ENCODE results near the gene BCL6B. TPM values are rescaled to one million over a fixed set of nuclear protein-coding genes. Genes with fewer than 3 reads are reported as not detected.

Gene BCL6B
- total RNA-seq, 2 donors from 2014 or later, result 6.1 to 9.2 TPM

DNA sequence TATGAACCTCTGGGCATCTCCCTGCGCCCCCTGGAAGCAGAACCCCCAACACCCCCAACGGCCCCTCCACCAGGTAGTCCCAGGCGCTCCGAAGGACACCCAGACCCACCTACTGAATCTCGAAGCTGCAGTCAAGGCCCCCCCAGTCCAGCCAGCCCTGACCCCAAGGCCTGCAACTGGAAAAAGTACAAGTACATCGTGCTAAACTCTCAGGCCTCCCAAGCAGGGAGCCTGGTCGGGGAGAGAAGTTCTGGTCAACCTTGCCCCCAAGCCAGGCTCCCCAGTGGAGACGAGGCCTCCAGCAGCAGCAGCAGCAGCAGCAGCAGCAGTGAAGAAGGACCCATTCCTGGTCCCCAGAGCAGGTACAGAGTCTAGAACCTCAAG is 1.5 kb downstream of the BCL6B start:
- Histone ChIP-seq H3K9me3 (no peaks in the 10 kb centered on the region), H3K4me3 (peak overlapping the region in 1 of 2 donors; percentile 47), H3K4me1 (peaks cover 0 to 52% of the 10 kb centered on the region in 2 donors), H3K27ac (peak overlapping the region in 1 of 2 donors; percentile 3), H3K27me3 (peaks cover 0 to 5% of the 10 kb centered on the region in 2 donors), H3K36me3 (no peaks in the 10 kb centered on the region)
- TF ChIP-seq, protein P1, sequence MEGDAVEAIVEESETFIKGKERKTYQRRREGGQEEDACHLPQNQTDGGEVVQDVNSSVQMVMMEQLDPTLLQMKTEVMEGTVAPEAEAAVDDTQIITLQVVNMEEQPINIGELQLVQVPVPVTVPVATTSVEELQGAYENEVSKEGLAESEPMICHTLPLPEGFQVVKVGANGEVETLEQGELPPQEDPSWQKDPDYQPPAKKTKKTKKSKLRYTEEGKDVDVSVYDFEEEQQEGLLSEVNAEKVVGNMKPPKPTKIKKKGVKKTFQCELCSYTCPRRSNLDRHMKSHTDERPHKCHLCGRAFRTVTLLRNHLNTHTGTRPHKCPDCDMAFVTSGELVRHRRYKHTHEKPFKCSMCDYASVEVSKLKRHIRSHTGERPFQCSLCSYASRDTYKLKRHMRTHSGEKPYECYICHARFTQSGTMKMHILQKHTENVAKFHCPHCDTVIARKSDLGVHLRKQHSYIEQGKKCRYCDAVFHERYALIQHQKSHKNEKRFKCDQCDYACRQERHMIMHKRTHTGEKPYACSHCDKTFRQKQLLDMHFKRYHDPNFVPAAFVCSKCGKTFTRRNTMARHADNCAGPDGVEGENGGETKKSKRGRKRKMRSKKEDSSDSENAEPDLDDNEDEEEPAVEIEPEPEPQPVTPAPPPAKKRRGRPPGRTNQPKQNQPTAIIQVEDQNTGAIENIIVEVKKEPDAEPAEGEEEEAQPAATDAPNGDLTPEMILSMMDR (IDR thresholded peaks at IDR 0.05), result no peak
- DNase-seq (ENCODE audit: low spot score), result no peak

DNA sequence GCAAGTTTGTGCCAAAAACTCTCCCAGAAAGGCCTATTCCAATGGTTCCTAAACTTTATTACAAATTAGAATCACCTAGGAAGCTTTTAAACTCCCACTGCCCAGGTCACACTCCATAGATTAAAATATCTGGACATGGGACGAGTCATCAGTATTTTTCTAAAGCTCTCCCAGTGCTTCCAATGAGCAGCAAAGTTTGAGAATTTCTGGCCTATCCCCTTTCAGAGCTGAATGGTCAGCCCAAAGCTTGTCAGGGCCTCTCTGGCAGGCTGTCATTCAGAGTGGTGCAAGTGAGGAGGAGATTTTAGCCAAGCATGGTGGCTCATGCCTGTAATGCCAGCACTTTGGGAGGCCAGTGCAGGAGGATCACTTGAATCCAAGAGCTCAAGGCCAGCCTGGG is 2.4 kb downstream of the BCL6B start:
- Histone ChIP-seq H3K27ac (no peak overlapping the region), H3K4me3 (no peak overlapping the region), H3K9me3 (no peaks in the 10 kb centered on the region), H3K4me1 (peaks cover 0 to 52% of the 10 kb centered on the region in 2 donors), H3K36me3 (no peaks in the 10 kb centered on the region), H3K27me3 (peaks cover 0 to 5% of the 10 kb centered on the region in 2 donors)
- DNase-seq (ENCODE audit: low spot score), result no peak
- TF ChIP-seq, protein P1 (IDR thresholded peaks at IDR 0.05), result no peak

DNA sequence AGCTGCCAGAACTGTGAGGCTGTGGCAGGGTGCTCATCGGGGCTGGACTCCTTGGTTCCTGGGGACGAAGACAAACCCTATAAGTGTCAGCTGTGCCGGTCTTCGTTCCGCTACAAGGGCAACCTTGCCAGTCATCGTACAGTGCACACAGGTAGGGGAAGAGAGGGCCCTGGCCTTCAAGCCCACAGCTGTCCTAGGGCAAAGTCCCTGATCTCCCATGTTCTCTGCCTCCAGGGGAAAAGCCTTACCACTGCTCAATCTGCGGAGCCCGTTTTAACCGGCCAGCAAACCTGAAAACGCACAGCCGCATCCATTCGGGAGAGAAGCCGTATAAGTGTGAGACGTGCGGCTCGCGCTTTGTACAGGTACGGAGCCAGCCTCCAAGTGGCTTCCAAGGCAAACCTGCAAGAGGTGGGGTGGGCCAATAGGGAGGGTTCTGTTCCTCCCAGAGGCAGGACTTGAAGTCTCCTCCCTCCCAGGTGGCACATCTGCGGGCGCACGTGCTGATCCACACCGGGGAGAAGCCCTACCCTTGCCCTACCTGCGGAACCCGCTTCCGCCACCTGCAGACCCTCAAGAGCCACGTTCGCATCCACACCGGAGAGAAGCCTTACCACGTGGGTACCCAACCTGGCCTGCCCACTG is 3.7 kb downstream of the BCL6B start:
- TF ChIP-seq, protein P1 (IDR thresholded peaks at IDR 0.05), result no peak
- no peaks in the 10 kb centered on the region for H3K9me3 ChIP-seq

DNA sequence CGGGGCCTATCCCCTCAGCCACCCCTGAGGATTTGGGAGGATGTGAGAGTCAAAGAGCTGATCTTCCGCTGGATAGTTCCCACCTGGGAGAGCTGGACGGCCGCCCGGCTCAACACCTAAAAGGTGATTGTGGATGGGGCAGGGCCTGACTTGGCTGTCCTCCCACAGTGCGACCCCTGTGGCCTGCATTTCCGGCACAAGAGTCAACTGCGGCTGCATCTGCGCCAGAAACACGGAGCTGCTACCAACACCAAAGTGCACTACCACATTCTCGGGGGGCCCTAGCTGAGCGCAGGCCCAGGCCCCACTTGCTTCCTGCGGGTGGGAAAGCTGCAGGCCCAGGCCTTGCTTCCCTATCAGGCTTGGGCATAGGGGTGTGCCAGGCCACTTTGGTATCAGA is 4.5 kb downstream of the BCL6B start:
- Histone ChIP-seq H3K27me3 (peaks cover 0 to 4% of the 10 kb centered on the region in 2 donors), H3K4me3 (no peak overlapping the region), H3K27ac (peak overlapping the region; percentile 36 to 53), H3K36me3 (no peaks in the 10 kb centered on the region), H3K9me3 (no peaks in the 10 kb centered on the region), H3K4me1 (peaks cover 0 to 38% of the 10 kb centered on the region in 2 donors)
- DNase-seq (ENCODE audit: low spot score), result no peak
- TF ChIP-seq, protein P1 (IDR thresholded peaks at IDR 0.05), result no peak

More for the DNA sequence above, 3.7 kb downstream of the BCL6B start:
- no peak for DNase-seq (ENCODE audit: low spot score)
- H3K4me1 ChIP-seq, result peaks cover 0 to 45% of the 10 kb centered on the region in 2 donors
- peaks cover 0 to 5% of the 10 kb centered on the region in 2 donors for H3K27me3 ChIP-seq
- peak overlapping the region; percentile 29 to 36 for H3K27ac ChIP-seq
- H3K4me3 ChIP-seq, result no peak overlapping the region
- H3K36me3 ChIP-seq, result no peaks in the 10 kb centered on the region

DNA sequence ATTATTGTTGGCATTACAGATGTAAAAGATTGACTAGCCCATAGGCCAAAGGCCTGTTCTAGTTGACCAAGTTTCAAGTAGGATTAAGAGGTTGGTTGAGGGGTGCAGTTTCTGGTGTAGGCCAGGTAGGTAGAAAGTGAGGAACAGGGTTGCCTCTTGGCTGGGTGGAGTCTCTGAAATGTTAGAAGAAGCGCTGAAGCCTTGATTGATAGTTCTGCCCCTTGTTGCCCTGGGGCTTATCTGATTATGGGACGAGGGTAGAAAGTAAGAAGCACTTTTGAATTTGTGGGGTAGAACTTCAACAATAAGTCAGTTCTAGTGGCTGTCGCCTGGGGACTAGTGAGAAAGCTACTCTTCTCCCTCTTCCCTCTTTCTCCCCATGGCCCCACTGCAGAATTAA is 6.2 kb downstream of the BCL6B start:
- no peaks in the 10 kb centered on the region for H3K27me3 ChIP-seq
- no peaks in the 10 kb centered on the region for H3K9me3 ChIP-seq
- no peak for DNase-seq (ENCODE audit: low spot score)
- peaks cover 0 to 33% of the 10 kb centered on the region in 2 donors for H3K4me1 ChIP-seq
- no peak overlapping the region for H3K4me3 ChIP-seq
- TF ChIP-seq, protein P1 (IDR thresholded peaks at IDR 0.05), result no peak
- H3K27ac ChIP-seq, result peak overlapping the region; percentile 48 to 53
- no peaks in the 10 kb centered on the region for H3K36me3 ChIP-seq

DNA sequence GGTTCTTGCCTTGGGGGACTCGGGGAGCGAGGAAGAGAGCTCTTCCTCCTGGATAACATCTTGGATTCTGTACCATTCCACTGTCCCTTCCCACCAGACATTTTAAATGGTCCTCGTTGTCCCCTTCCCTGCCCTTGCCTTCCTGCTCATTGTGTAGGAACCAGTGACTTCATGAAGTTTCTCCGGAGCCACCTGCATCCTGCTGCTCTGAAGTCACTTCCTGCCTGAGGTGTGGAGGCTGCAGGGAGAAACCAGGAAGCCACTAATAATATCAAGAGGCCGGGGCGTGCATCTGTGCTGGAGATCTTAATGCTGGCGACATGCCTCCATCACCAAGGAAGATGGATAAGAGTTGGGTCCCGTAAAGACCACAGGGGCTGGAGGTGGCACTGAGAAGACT is 6.8 kb downstream of the BCL6B start:
- no peaks in the 10 kb centered on the region for H3K36me3 ChIP-seq
- peak overlapping the region; percentile 48 to 53 for H3K27ac ChIP-seq
- no peaks in the 10 kb centered on the region for H3K27me3 ChIP-seq
- H3K4me3 ChIP-seq, result no peak overlapping the region
- TF ChIP-seq, protein P1 (IDR thresholded peaks at IDR 0.05), result no peak
- DNase-seq (ENCODE audit: low spot score), result no peak
- H3K4me1 ChIP-seq, result peaks cover 0 to 31% of the 10 kb centered on the region in 2 donors
- no peaks in the 10 kb centered on the region for H3K9me3 ChIP-seq
